Tibial artery (tissue), 4 donors: ENCODE data around the gene SLC31A1.

ENCODE experiments used
- DNase-seq, 2 donors: peaks; one replicate each; pipeline ENCODE4 v3.0.0-alpha.2; 2019
- H3K27ac ChIP-seq, 2 donors: fragments of 200-600 bp; sonication (generic) in 1 of 2; 1 replicate in 1 of 2; 2 replicates in 1 of 2; pipeline ENCODE4 v1.5.1; 2018 to 2019; ENCODE audit warnings: mild to moderate bottlenecking in 1 of 2
- H3K27me3 ChIP-seq, 2 donors: fragments of 200-600 bp; sonication (generic) in 1 of 2; one replicate each; pipeline versions ENCODE4 v1.5.1 to v1.6.0; 2016 to 2019
- H3K36me3 ChIP-seq, 3 donors: fragments of 200-600 bp; sonication (generic) in 2 of 3; one replicate each; pipeline ENCODE4 v1.5.1; 2016 to 2019; ENCODE audit warnings: mild to moderate bottlenecking in 2 of 3
- H3K4me1 ChIP-seq, 4 donors: fragments of 200-600 bp; sonication (generic) in 2 of 4; 1 replicate in 3 of 4; 2 replicates in 1 of 4; pipeline ENCODE4 v1.5.1; 2016 to 2019
- H3K4me3 ChIP-seq, 2 donors: fragments of 200-600 bp; sonication (generic) in 1 of 2; 1 replicate in 1 of 2; 2 replicates in 1 of 2; pipeline ENCODE4 v1.5.1; 2018 to 2019; ENCODE audit warnings: mild to moderate bottlenecking in 2 of 2
- H3K9me3 ChIP-seq, 3 donors: fragments of 200-600 bp; sonication (generic) in 1 of 3; one replicate each; pipeline ENCODE4 v1.5.1; 2016 to 2019
- intact Hi-C: fragments of 100-400 bp; cut with DNase I; formaldehyde crosslinking; loops from one replicate; pipeline ENCODE4 v1.15.0; 2023; ENCODE audit warnings: low total_unique reads
- TF ChIP-seq, protein P1 (sequence below), 2 experiments: fragments of 200-600 bp in 1 of 2; fragments of 450-650 bp in 1 of 2; IDR thresholded peaks; one replicate each; pipeline ENCODE4 v1.5.1; 2017 to 2019; ENCODE audit warnings: antibody characterized with exemption in 2 of 2, mild to moderate bottlenecking in 1 of 2, moderate library complexity in 1 of 2

SLC31A1 gene

GRCh38 chr9:113250807-113251206, 29.5 kb downstream of the SLC31A1 start:
- H3K36me3 ChIP-seq = peaks cover 0 to 3% (median 0%) of the 10 kb centered on the region in 3 donors
- no peaks in the 10 kb centered on the region for H3K9me3 ChIP-seq
- no peaks in the 10 kb centered on the region for H3K4me1 ChIP-seq
- H3K27ac ChIP-seq = no peak overlapping the region
- H3K27me3 ChIP-seq = no peaks in the 10 kb centered on the region
- TF ChIP-seq, protein P1, sequence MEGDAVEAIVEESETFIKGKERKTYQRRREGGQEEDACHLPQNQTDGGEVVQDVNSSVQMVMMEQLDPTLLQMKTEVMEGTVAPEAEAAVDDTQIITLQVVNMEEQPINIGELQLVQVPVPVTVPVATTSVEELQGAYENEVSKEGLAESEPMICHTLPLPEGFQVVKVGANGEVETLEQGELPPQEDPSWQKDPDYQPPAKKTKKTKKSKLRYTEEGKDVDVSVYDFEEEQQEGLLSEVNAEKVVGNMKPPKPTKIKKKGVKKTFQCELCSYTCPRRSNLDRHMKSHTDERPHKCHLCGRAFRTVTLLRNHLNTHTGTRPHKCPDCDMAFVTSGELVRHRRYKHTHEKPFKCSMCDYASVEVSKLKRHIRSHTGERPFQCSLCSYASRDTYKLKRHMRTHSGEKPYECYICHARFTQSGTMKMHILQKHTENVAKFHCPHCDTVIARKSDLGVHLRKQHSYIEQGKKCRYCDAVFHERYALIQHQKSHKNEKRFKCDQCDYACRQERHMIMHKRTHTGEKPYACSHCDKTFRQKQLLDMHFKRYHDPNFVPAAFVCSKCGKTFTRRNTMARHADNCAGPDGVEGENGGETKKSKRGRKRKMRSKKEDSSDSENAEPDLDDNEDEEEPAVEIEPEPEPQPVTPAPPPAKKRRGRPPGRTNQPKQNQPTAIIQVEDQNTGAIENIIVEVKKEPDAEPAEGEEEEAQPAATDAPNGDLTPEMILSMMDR (IDR thresholded peaks at IDR 0.05) = no peak
- DNase-seq = no peak
- intact Hi-C loops = no loop called here
- H3K4me3 ChIP-seq = no peak overlapping the region

GRCh38 chr9:113254991-113255390, 33.6 kb downstream of the SLC31A1 start:
- Histone ChIP-seq H3K9me3 (no peaks in the 10 kb centered on the region), H3K4me3 (no peak overlapping the region), H3K36me3 (peaks cover 7 to 31% (median 23%) of the 10 kb centered on the region in 3 donors), H3K27ac (no peak overlapping the region), H3K27me3 (no peaks in the 10 kb centered on the region), H3K4me1 (no peaks in the 10 kb centered on the region)
- TF ChIP-seq, protein P1 (IDR thresholded peaks at IDR 0.05) = no peak
- intact Hi-C loops = no loop called here
- no peak for DNase-seq

- Histone ChIP-seq H3K27me3 (no peaks in the 10 kb centered on the region), H3K4me3 (no peak overlapping the region), H3K27ac (no peak overlapping the region), H3K4me1 (no peaks in the 10 kb centered on the region), H3K9me3 (no peaks in the 10 kb centered on the region), H3K36me3 (peaks cover 7 to 34% (median 28%) of the 10 kb centered on the region in 3 donors)
- DNase-seq = no peak
- intact Hi-C loops = no loop called here
- TF ChIP-seq, protein P1 (IDR thresholded peaks at IDR 0.05) = no peak
Observed at GRCh38 chr9:113255438-113255837, 34.1 kb downstream of the SLC31A1 start.

DNA sequence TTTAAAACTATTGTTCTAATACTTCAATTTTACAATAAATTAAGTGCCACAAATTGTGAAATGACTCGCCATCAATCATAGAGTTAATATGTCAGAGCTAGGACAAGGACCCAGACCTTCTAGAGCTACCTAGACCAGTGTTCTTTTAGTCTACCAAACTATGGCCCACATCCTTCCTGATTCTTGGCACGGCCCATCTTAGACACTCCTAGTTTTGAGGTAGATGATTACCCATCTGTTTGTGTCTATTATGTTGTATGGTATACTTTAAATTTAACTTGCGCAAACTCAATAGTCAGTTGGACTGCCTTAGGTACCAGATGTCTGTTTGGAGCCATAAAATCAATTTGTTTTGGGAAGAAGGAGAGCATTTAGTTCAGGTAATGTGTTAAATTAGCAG, 36.5 kb downstream of the SLC31A1 start:
- peaks cover 21 to 42% (median 40%) of the 10 kb centered on the region in 3 donors for H3K36me3 ChIP-seq

DNA sequence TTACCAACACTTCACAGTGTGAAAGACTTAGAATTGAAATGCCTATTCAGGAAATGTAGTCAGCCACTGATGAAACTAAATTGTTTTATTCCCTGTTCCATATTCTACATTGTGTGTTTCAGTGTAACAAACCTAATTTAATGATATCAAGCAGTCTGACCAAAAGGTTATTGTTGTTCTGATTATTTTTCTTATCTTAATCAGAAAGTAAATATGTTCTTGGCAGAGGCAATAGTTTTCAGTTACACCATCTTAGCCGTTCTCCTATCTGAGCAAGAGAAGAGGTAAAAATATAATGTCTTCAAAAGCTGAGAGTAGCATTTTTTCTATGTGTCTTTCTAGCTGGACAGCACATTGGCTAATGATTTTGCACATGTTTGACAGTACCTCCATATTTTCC, 36.9 kb downstream of the SLC31A1 start:
- no peak for DNase-seq
- Histone ChIP-seq H3K27me3 (no peaks in the 10 kb centered on the region), H3K9me3 (no peaks in the 10 kb centered on the region), H3K36me3 (peaks cover 21 to 42% (median 40%) of the 10 kb centered on the region in 3 donors), H3K4me3 (no peak overlapping the region), H3K4me1 (no peaks in the 10 kb centered on the region), H3K27ac (no peak overlapping the region)
- intact Hi-C loops = no loop called here
- TF ChIP-seq, protein P1 (IDR thresholded peaks at IDR 0.05) = no peak

More for the DNA sequence above, 36.5 kb downstream of the SLC31A1 start:
- TF ChIP-seq, protein P1 (IDR thresholded peaks at IDR 0.05) = no peak
- intact Hi-C loops = no loop called here
- DNase-seq = no peak
- no peak overlapping the region for H3K27ac ChIP-seq
- no peaks in the 10 kb centered on the region for H3K4me1 ChIP-seq
- no peaks in the 10 kb centered on the region for H3K9me3 ChIP-seq
- H3K4me3 ChIP-seq = no peak overlapping the region
- H3K27me3 ChIP-seq = no peaks in the 10 kb centered on the region
